Lower leg skin (tissue), 3 donors: Measurements from ENCODE around the gene ABCB1.

ENCODE experiments used
- CTCF ChIP-seq, 3 donors: fragments of 450-650 bp; IDR thresholded peaks; one replicate each; pipeline ENCODE4 v1.5.1; 2016; ENCODE audit warnings: antibody characterized with exemption in 3 of 3, mild to moderate bottlenecking in 3 of 3, moderate library complexity in 2 of 3
- POLR2A ChIP-seq, 2 donors: fragments of 450-650 bp; IDR thresholded peaks; one replicate each; pipeline ENCODE4 v1.6.1; 2016 to 2017; ENCODE audit warnings: antibody characterized with exemption in 2 of 2, mild to moderate bottlenecking in 1 of 2, moderate library complexity in 1 of 2

DNA sequence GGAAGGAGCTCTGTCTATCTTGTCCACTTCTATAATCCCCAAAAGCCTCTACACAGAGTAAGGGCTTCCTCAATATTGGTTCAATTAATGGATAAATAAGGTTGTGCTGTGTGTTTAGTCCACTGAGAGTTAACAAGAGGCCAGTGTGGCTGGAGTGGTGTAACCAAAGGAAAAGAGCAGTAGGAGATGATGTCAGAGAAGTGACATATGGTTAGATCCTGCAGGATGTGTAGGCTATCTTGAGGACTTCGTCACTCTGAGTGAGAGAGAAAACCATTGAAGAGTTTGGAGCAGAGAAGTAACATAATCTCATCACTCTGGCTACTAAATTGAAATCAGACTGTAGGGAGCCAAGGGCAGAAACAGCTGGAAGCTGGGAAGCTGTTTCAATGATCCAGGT lies 14.5 kb upstream of the ABCB1 start:
- no peak for TF ChIP-seq CTCF (IDR thresholded peaks at IDR 0.05)
- TF ChIP-seq POLR2A (IDR thresholded peaks at IDR 0.05): no peak
